PC-3 (cell line): ENCODE results near the gene DBNDD1. TPM values are rescaled to one million over a fixed set of nuclear protein-coding genes. Genes with fewer than 3 reads are reported as not detected.

ENCODE experiments used
- ATAC-seq: fragments of 200-7000 bp; cut with Tn5 transposase; 2 replicates; pipeline ENCODE4 v1.9.1; 2020; ENCODE audit warnings: mild to moderate bottlenecking, moderate library complexity
- BruUV-seq: library from RNA; stranded (reverse); fragments of 400-500 nt; replicated peaks from 2 replicates; lab custom pipeline; 2021; lab: Mats Ljungman, UMichigan
- CTCF ChIA-PET: fragments of 300-600 bp; sonication (Branson Sonifier 250); formaldehyde crosslinking; loops from one replicate; lab custom pipeline; 2022; ENCODE audit warnings: antibody characterized with exemption; lab: Charles Lee
- POLR2A ChIA-PET: fragments of 300-600 bp; sonication (Branson Sonifier 250); formaldehyde crosslinking; loops from one replicate; lab custom pipeline; 2022; ENCODE audit warnings: antibody characterized with exemption; ENCODE audit not compliant: unreplicated experiment; lab: Charles Lee
- DNase-seq: peaks from one replicate; pipeline ENCODE4 v3.0.0-alpha.2; 2015
- H2AFZ ChIP-seq: fragments of 300-600 bp; sonication (generic); 2 replicates; pipeline ENCODE4 v1.6.0; 2016; ENCODE audit warnings: antibody characterized with exemption, low read length
- H3F3A ChIP-seq: fragments of 300-600 bp; sonication (generic); one replicate; pipeline ENCODE4 v1.6.0; 2017; ENCODE audit warnings: antibody characterized with exemption, low read length, control low read depth, mild to moderate bottlenecking; ENCODE audit not compliant: unreplicated experiment
- H3K27ac ChIP-seq: fragments of 300-600 bp; sonication (generic); 2 replicates; pipeline ENCODE4 v1.5.1; 2016; ENCODE audit warnings: mild to moderate bottlenecking, low read length
- H3K27me3 ChIP-seq: fragments of 300-600 bp; sonication (generic); 2 replicates; pipeline ENCODE4 v1.6.1; 2016; ENCODE audit warnings: low read length, mixed read lengths
- H3K36me3 ChIP-seq: fragments of 300-600 bp; sonication (generic); 2 replicates; pipeline ENCODE4 v1.6.1; 2016; ENCODE audit warnings: low read depth, mixed run types, low read length, mixed read lengths
- H3K4me1 ChIP-seq: fragments of 300-600 bp; sonication (generic); 2 replicates; pipeline ENCODE4 v1.5.1; 2016; ENCODE audit warnings: low read length; ENCODE audit not compliant: insufficient read depth
- H3K4me2 ChIP-seq: fragments of 300-600 bp; sonication (generic); 2 replicates; pipeline ENCODE4 v1.6.0; 2016; ENCODE audit warnings: low read length
- H3K4me3 ChIP-seq: fragments of 300-600 bp; sonication (generic); 2 replicates; pipeline ENCODE4 v1.5.1; 2016; ENCODE audit warnings: mild to moderate bottlenecking, low read length, mixed read lengths
- H3K79me2 ChIP-seq: fragments of 300-600 bp; sonication (generic); 2 replicates; pipeline ENCODE4 v1.6.1; 2017; ENCODE audit warnings: low read length, mixed read lengths
- H3K9ac ChIP-seq: fragments of 300-600 bp; sonication (generic); 2 replicates; pipeline ENCODE4 v1.6.0; 2016; ENCODE audit warnings: mild to moderate bottlenecking, low read length
- H3K9me2 ChIP-seq: fragments of 300-600 bp; sonication (generic); replicated peaks from 2 replicates; pipeline ENCODE4 v1.6.1; 2016; ENCODE audit warnings: mixed run types, low read length, mixed read lengths
- H3K9me3 ChIP-seq: fragments of 300-600 bp; sonication (generic); 2 replicates; pipeline ENCODE4 v1.6.1; 2016; ENCODE audit warnings: low read length, mixed read lengths
- H4K20me1 ChIP-seq: fragments of 300-600 bp; sonication (generic); 2 replicates; pipeline ENCODE4 v1.6.1; 2016; ENCODE audit warnings: low read length, mixed read lengths
- CTCF ChIP-seq: fragments of 300-600 bp; sonication (generic); conservative IDR thresholded peaks from 2 replicates; pipeline ENCODE4 v1.5.1; 2017; ENCODE audit warnings: antibody characterized with exemption, low read depth, mild to moderate bottlenecking, low read length
- EZH2 ChIP-seq: fragments of 300-600 bp; sonication (generic); IDR thresholded peaks from one replicate; pipeline ENCODE4 v1.6.1; 2017; ENCODE audit warnings: antibody characterized with exemption, mild to moderate bottlenecking, low read length; ENCODE audit not compliant: unreplicated experiment
- EZH2phosphoT487 ChIP-seq: fragments of 300-600 bp; sonication (generic); IDR thresholded peaks from 2 replicates; pipeline ENCODE4 v1.6.1; 2018; ENCODE audit warnings: mild to moderate bottlenecking, antibody characterized with exemption, low read length, borderline replicate concordance
- intact Hi-C: fragments of 100-400 bp; cut with micrococcal nuclease; formaldehyde crosslinking; loops from 2 replicates; pipeline ENCODE4 v1.9.0; 2023
- total RNA-seq: library from RNA; depleted of rRNA; stranded (reverse); fragments of >200 nt; gene quantifications from 2 replicates; pipeline ENCODE4 v1.2.3, GENCODE V29; 2014

The DBNDD1 gene
- total RNA-seq, 1 experiment from 2014 or later: 21.1 TPM

GRCh38 chr16:89983536-89983935 is 35.7 kb downstream of the DBNDD1 start:
- H3K27ac ChIP-seq: no peak overlapping the region
- peaks cover 17% of the 10 kb centered on the region; the same call in 1 of the 2 replicates for H3K36me3 ChIP-seq
- H3K4me2 ChIP-seq: no peak overlapping the region
- no peaks in the 10 kb centered on the region for H3K4me1 ChIP-seq
- ChIA-PET CTCF (no interaction called here), POLR2A (no interaction called here)
- no peaks in the 10 kb centered on the region for H3K9me3 ChIP-seq
- no peak overlapping the region for H3K4me3 ChIP-seq
- intact Hi-C loops: no loop called here
- H3K9me2 ChIP-seq: no peaks in the 10 kb centered on the region
- no peak overlapping the region for H2AFZ ChIP-seq
- no peak overlapping the region for H3K9ac ChIP-seq
- H3K79me2 ChIP-seq: no peaks in the 10 kb centered on the region
- DNase-seq: no peak
- H3K27me3 ChIP-seq: no peaks in the 10 kb centered on the region
- TF ChIP-seq CTCF (no peak), EZH2phosphoT487 (no peak), EZH2 (no peak)
- H4K20me1 ChIP-seq: no peaks in the 10 kb centered on the region
- no TSS peak for BruUV-seq
- ATAC-seq: no peak
- no peaks in the 10 kb centered on the region for H3F3A ChIP-seq

GRCh38 chr16:89982318-89982717 is 36.9 kb downstream of the DBNDD1 start:
- TF ChIP-seq EZH2 (no peak), EZH2phosphoT487 (no peak), CTCF (no peak)
- Histone ChIP-seq H3K9ac (no peak overlapping the region), H3K27ac (no peak overlapping the region), H3K9me2 (no peaks in the 10 kb centered on the region), H3K79me2 (peaks cover 7% of the 10 kb centered on the region), H3K9me3 (no peaks in the 10 kb centered on the region), H2AFZ (no peak overlapping the region), H4K20me1 (no peaks in the 10 kb centered on the region), H3F3A (no peaks in the 10 kb centered on the region), H3K36me3 (peaks cover 21% of the 10 kb centered on the region; the same call in 1 of the 2 replicates), H3K27me3 (no peaks in the 10 kb centered on the region), H3K4me3 (no peak overlapping the region), H3K4me1 (no peaks in the 10 kb centered on the region), H3K4me2 (no peak overlapping the region)
- DNase-seq (no peak), ATAC-seq (no peak)
- ChIA-PET POLR2A (no interaction called here), CTCF (no interaction called here)
- BruUV-seq: no TSS peak
- intact Hi-C loops: no loop called here

- no peaks in the 10 kb centered on the region for H3K27me3 ChIP-seq
- no peak overlapping the region for H3K4me2 ChIP-seq
- intact Hi-C loops: no loop called here
- CTCF ChIA-PET: no interaction called here
- TF ChIP-seq CTCF: no peak
- TF ChIP-seq EZH2: no peak
- TF ChIP-seq EZH2phosphoT487: no peak
- POLR2A ChIA-PET: no interaction called here
- no peak for ATAC-seq
- H3K4me3 ChIP-seq: no peak overlapping the region
- H3K9ac ChIP-seq: no peak overlapping the region
- H2AFZ ChIP-seq: no peak overlapping the region
- peaks cover 10% of the 10 kb centered on the region for H3K79me2 ChIP-seq
- no peak overlapping the region for H3K27ac ChIP-seq
- H3K36me3 ChIP-seq: peaks cover 22% of the 10 kb centered on the region; the same call in 1 of the 2 replicates
- no peaks in the 10 kb centered on the region for H3F3A ChIP-seq
- no peaks in the 10 kb centered on the region for H3K4me1 ChIP-seq
- H4K20me1 ChIP-seq: no peaks in the 10 kb centered on the region
- H3K9me2 ChIP-seq: no peaks in the 10 kb centered on the region
- H3K9me3 ChIP-seq: no peaks in the 10 kb centered on the region
- no peak for DNase-seq
- BruUV-seq: no TSS peak
Measured at GRCh38 chr16:89981414-89981813, 37.8 kb downstream of the DBNDD1 start.
